SU-DHL-6 (cell line): ENCODE results near the gene PALM.

Experiments
- H2AFZ ChIP-seq: fragments of 200-600 bp; sonication (generic); 2 replicates; pipeline ENCODE4 v1.6.1; 2014; ENCODE audit warnings: low read depth, mild to moderate bottlenecking, moderate library complexity, mixed read lengths, antibody characterized with exemption, low read length; ENCODE audit not compliant: severe bottlenecking
- H3F3A ChIP-seq: fragments of 200-600 bp; shearing (Covaris generic); 2 replicates; pipeline ENCODE4 v1.6.0; 2016; ENCODE audit warnings: antibody characterized with exemption, mild to moderate bottlenecking; ENCODE audit not compliant: insufficient read depth
- H3K27ac ChIP-seq: fragments of 200-600 bp; sonication (generic); 2 replicates; pipeline ENCODE4 v1.5.1; 2016; ENCODE audit warnings: low read depth, mild to moderate bottlenecking, low read length, moderate library complexity, mixed read lengths
- H3K27me3 ChIP-seq: fragments of 200-600 bp; sonication (generic), shearing (Covaris generic); 2 replicates; pipeline ENCODE4 v1.6.0; 2014; ENCODE audit warnings: mild to moderate bottlenecking, low read length
- H3K36me3 ChIP-seq: fragments of 200-600 bp; sonication (generic); 2 replicates; pipeline ENCODE4 v1.6.1; 2014; ENCODE audit warnings: mild to moderate bottlenecking, low read length, mixed read lengths
- H3K4me2 ChIP-seq: fragments of 300-600, 200-600 bp; shearing (Covaris generic), sonication (generic); 2 replicates; pipeline ENCODE4 v1.6.0; 2014; ENCODE audit warnings: low read length, low read depth, mild to moderate bottlenecking; ENCODE audit not compliant: poor library complexity, severe bottlenecking
- H3K4me3 ChIP-seq: fragments of 200-600 bp; sonication (generic); 2 replicates; pipeline ENCODE4 v1.5.1; 2014; ENCODE audit warnings: antibody characterized with exemption, low read length, mild to moderate bottlenecking, mixed read lengths; ENCODE audit not compliant: insufficient read depth, poor library complexity, severe bottlenecking
- H3K79me2 ChIP-seq: fragments of 200-600 bp; sonication (generic); 2 replicates; pipeline ENCODE4 v1.6.1; 2014; ENCODE audit warnings: mild to moderate bottlenecking, low read length, moderate library complexity; ENCODE audit not compliant: insufficient read depth
- H3K9ac ChIP-seq: fragments of 200-600 bp; sonication (generic); 2 replicates; pipeline ENCODE4 v1.7.0; 2014; ENCODE audit warnings: mild to moderate bottlenecking, low read length
- H3K9me2 ChIP-seq: fragments of 200-600 bp; sonication (generic); replicated peaks from 2 replicates; pipeline ENCODE4 v1.6.1; 2014; ENCODE audit warnings: low read length; ENCODE audit not compliant: insufficient read depth
- H3K9me3 ChIP-seq: fragments of 200-600 bp; sonication (generic); 2 replicates; pipeline ENCODE4 v1.6.1; 2014; ENCODE audit warnings: low read length, mixed read lengths; ENCODE audit not compliant: insufficient read depth
- H4K20me1 ChIP-seq: fragments of 200-600 bp; sonication (generic); 2 replicates; pipeline ENCODE4 v1.6.1; 2014; ENCODE audit warnings: low read depth, mild to moderate bottlenecking, antibody characterized with exemption, low read length, moderate library complexity, mixed read lengths
- EZH2phosphoT487 ChIP-seq: fragments of 200-600 bp; sonication (generic), shearing (Covaris generic); conservative IDR thresholded peaks from 2 replicates; pipeline ENCODE4 v1.6.1; 2018; ENCODE audit warnings: mild to moderate bottlenecking, antibody characterized with exemption, low read length, moderate library complexity, mixed read lengths
- TF ChIP-seq, protein P1 (sequence below): fragments of 200-600 bp; sonication (generic); IDR thresholded peaks from one replicate; pipeline ENCODE4 v1.5.1; 2017; ENCODE audit warnings: antibody characterized with exemption, mild to moderate bottlenecking, low read length, moderate library complexity; ENCODE audit not compliant: insufficient read depth, poor library complexity, severe bottlenecking

The PALM gene

DNA sequence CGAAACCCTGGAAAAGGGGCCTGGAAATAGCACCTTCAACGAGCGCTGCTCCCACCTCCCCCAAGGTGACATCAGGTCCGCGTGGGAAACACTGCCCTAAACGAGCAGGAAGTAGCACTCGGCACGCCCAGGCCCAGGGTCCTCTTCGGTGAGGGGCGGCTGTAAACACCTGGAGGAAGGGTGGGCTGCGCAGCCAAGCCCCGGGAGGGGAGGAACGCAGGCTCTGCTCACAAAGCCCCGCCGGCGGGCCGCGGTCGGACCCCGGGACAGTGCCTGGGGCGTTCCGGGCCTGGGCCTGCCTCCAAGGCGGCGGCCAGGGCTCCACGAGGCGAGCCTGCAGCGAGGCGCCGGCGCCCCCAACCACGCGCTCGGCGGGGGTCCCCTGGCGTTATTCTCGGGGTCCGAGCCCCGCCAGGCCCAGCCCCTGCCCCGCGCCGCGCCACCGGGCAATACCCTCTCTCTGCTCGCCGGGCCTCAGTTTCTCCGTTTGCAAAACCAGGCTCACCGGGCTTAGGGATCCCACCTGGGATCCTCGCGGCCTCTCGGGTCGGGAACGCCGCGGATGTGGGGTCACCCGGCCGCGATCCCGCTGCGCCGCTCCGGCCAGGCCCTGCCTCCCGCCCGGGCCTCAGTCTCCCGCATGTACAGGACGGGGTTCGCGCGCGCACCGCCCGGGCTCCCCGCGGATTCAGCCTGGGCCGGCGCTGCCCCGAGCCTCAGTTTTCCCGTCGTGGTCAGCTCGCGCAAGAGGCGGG is 46.4 kb upstream of the PALM start:
- H3K9ac ChIP-seq, result peak overlapping the region; percentile 98
- H2AFZ ChIP-seq, result no peak overlapping the region
- H3K4me2 ChIP-seq, result peak overlapping the region; percentile 79
- H3F3A ChIP-seq, result peaks cover 21% of the 10 kb centered on the region
- peaks cover 54% of the 10 kb centered on the region for H3K79me2 ChIP-seq
- H4K20me1 ChIP-seq, result peaks cover 4% of the 10 kb centered on the region; the same call in 1 of the 2 replicates
- H3K36me3 ChIP-seq, result no peaks in the 10 kb centered on the region
- H3K27ac ChIP-seq, result peak overlapping the region; percentile 89
- TF ChIP-seq EZH2phosphoT487, result no peak
- TF ChIP-seq, protein P1, sequence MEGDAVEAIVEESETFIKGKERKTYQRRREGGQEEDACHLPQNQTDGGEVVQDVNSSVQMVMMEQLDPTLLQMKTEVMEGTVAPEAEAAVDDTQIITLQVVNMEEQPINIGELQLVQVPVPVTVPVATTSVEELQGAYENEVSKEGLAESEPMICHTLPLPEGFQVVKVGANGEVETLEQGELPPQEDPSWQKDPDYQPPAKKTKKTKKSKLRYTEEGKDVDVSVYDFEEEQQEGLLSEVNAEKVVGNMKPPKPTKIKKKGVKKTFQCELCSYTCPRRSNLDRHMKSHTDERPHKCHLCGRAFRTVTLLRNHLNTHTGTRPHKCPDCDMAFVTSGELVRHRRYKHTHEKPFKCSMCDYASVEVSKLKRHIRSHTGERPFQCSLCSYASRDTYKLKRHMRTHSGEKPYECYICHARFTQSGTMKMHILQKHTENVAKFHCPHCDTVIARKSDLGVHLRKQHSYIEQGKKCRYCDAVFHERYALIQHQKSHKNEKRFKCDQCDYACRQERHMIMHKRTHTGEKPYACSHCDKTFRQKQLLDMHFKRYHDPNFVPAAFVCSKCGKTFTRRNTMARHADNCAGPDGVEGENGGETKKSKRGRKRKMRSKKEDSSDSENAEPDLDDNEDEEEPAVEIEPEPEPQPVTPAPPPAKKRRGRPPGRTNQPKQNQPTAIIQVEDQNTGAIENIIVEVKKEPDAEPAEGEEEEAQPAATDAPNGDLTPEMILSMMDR, result no peak
- H3K9me3 ChIP-seq, result no peaks in the 10 kb centered on the region
- no peaks in the 10 kb centered on the region for H3K27me3 ChIP-seq
- H3K9me2 ChIP-seq, result no peaks in the 10 kb centered on the region
- peak overlapping the region; percentile 77 for H3K4me3 ChIP-seq

DNA sequence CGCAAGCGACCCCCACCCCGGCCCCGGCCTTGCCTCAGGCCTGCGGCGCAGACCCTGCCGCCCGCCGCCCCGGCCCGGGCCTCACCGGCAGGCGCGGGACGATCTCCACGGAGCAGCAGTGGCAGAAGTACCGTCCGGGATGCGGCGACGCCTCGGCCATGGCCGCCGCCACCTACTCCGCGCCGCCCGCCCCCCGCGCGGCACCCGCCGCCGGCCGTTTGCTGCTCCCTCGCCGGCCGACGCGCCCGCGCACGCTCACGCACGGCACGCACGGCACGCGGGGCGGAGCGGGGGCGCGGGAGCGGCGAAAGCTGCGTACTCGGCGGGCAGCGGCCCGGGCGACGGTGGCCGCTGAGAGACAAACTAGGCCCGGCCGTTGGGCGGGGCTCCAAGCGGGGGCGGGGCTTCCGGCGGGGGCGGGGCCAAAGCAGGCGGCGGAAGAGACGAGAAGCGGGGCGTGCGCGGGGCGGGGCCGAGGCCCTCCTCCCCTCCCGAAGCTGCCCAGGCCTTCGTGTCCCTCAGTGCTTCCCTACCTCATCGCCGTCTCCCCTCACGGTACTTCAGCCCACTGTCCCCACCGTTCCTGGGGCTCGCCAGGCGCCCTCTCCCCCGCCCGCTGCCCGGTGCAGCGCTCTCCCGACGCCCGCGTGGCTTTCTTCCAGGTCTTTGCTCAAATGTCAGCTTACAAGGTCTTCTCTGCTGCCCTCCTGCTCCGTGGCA is 45.6 kb upstream of the PALM start, which contains the start of gene RNF126:
RNF126 (minus strand) TSS at position 253 of the 720 bp plus-strand sequence; CDS start at position 160, 93 bp downstream.
- Histone ChIP-seq H3K4me3 (peak within 1 kb of the TSS; percentile 77), H3K27me3 (no peaks in the 10 kb centered on the region), H3K9ac (peak within 1 kb of the TSS; percentile 98), H3K36me3 (no peaks in the 10 kb centered on the region), H3K9me3 (no peaks in the 10 kb centered on the region), H4K20me1 (peaks cover 4% of the 10 kb centered on the region; the same call in 1 of the 2 replicates), H3F3A (peaks cover 21% of the 10 kb centered on the region), H3K9me2 (no peaks in the 10 kb centered on the region), H3K27ac (peak within 1 kb of the TSS; percentile 89), H3K79me2 (peaks cover 47% of the 10 kb centered on the region), H3K4me2 (peak within 1 kb of the TSS; percentile 79), H2AFZ (peak within 1 kb of the TSS; percentile 70)
- TF ChIP-seq, protein P1, result no peak
- TF ChIP-seq EZH2phosphoT487, result no peak

DNA sequence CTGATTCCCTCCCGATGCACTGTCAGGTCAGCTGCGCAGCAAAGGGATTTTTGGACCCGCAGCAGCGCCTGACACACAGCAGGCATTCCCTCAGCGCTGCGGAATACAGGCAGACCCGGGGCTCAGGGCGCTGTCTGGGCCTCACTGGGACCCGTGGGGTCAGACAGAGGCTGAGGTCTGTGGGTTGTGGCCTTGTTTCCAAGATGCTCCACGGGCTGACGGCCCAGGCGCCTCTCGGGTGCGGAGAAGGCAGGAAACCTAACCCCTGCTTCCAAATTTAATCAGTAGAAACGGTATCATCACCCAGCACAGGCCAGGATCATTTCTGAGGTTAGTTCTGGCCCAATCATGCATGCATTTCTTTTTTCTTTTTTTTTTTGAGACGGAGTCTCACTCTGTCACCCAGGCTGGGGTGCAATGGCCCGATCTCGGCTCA is 45.0 kb upstream of the PALM start:
- peak overlapping the region; percentile 57 for H3K9ac ChIP-seq
- H3K9me3 ChIP-seq, result no peaks in the 10 kb centered on the region
- H4K20me1 ChIP-seq, result peaks cover 4% of the 10 kb centered on the region; the same call in 1 of the 2 replicates
- H3K4me3 ChIP-seq, result peak overlapping the region; percentile 46
- TF ChIP-seq, protein P1, result no peak
- no peak for TF ChIP-seq EZH2phosphoT487
- H3F3A ChIP-seq, result peaks cover 21% of the 10 kb centered on the region
- no peaks in the 10 kb centered on the region for H3K27me3 ChIP-seq
- no peaks in the 10 kb centered on the region for H3K9me2 ChIP-seq
- H3K36me3 ChIP-seq, result no peaks in the 10 kb centered on the region
- H3K27ac ChIP-seq, result peak overlapping the region; percentile 13; the same call in 1 of the 2 replicates
- H3K79me2 ChIP-seq, result peaks cover 41% of the 10 kb centered on the region
- peak overlapping the region; percentile 51 for H3K4me2 ChIP-seq
- H2AFZ ChIP-seq, result peak overlapping the region; percentile 70
